ENCODE results near the gene M1AP. TPM values are rescaled to one million over a fixed set of nuclear protein-coding genes. Genes with fewer than 3 reads are reported as not detected.

The M1AP gene
- total RNA-seq, 1 experiment from 2014 or later: not detected

GRCh38 chr2:74544634-74545033 is 103.5 kb downstream of the M1AP start:
- Histone ChIP-seq H3K36me3 (ENCODE audit: control insufficient read depth, insufficient read depth, low read length) (no peaks in the 10 kb centered on the region), H3K27me3 (replicated peaks; ENCODE audit: control insufficient read depth, insufficient read depth, low read length) (no peaks in the 10 kb centered on the region), H3K4me1 (peaks cover 7% of the 10 kb centered on the region), H3K4me3 (ENCODE audit: low read depth, low read length) (no peak overlapping the region), H3K9me3 (no peaks in the 10 kb centered on the region)
- Mint-ChIP-seq H3K27me3 (ENCODE audit: insufficient read depth, unreplicated experiment) (no peaks in the 10 kb centered on the region), H3K4me1 (ENCODE audit: low read depth, unreplicated experiment) (peaks cover 3% of the 10 kb centered on the region), H3K4me3 (ENCODE audit: unreplicated experiment) (no peak overlapping the region), H3K27ac (ENCODE audit: unreplicated experiment) (no peak overlapping the region), H3K9me3 (ENCODE audit: unreplicated experiment) (no peaks in the 10 kb centered on the region), H3K36me3 (ENCODE audit: insufficient read depth, unreplicated experiment) (peaks cover 6% of the 10 kb centered on the region)
- BruUV-seq (replicated peaks): no TSS peak
- peak; percentile 29 to 47 for TF ChIP-seq CTCF (IDR thresholded peaks at IDR 0.05; ENCODE audit: insufficient read depth in 1 of 2, low read depth in 1 of 2, low read length in 1 of 2, severe bottlenecking in 1 of 2, unreplicated experiment in 1 of 2)
- ChIA-PET POLR2A (no interaction called here), CTCF (interaction anchor here (1.2 kb wide), 1 partner anchor 15 kb away, joined by 3 read pairs; the partner anchor contains the start of genes AUP1 and HTRA2)
- intact Hi-C loops (cut with micrococcal nuclease; ENCODE audit: unreplicated experiment): loop anchor here (1.0 kb wide), 1 partner anchor 37 kb away; the partner anchor contains the start of gene PCGF1
- DNase-seq: peak in 1 of 2 experiments; percentile 44

GRCh38 chr2:74542978-74543377 is 105.2 kb downstream of the M1AP start:
- Mint-ChIP-seq H3K9me3 (ENCODE audit: unreplicated experiment) (no peaks in the 10 kb centered on the region), H3K4me1 (ENCODE audit: low read depth, unreplicated experiment) (no peaks in the 10 kb centered on the region), H3K36me3 (ENCODE audit: insufficient read depth, unreplicated experiment) (no peaks in the 10 kb centered on the region), H3K27me3 (ENCODE audit: insufficient read depth, unreplicated experiment) (no peaks in the 10 kb centered on the region), H3K4me3 (ENCODE audit: unreplicated experiment) (no peak overlapping the region), H3K27ac (ENCODE audit: unreplicated experiment) (no peak overlapping the region)
- DNase-seq: no peak
- CTCF ChIA-PET: no interaction called here
- H3K27me3 ChIP-seq (replicated peaks; ENCODE audit: control insufficient read depth, insufficient read depth, low read length): no peaks in the 10 kb centered on the region
- no peak overlapping the region for H3K4me3 ChIP-seq (ENCODE audit: low read depth, low read length)
- H3K36me3 ChIP-seq (ENCODE audit: control insufficient read depth, insufficient read depth, low read length): no peaks in the 10 kb centered on the region
- intact Hi-C loops (cut with micrococcal nuclease; ENCODE audit: unreplicated experiment): no loop called here
- peaks cover 3% of the 10 kb centered on the region for H3K4me1 ChIP-seq
- no peak for TF ChIP-seq CTCF (IDR thresholded peaks at IDR 0.05; ENCODE audit: insufficient read depth in 1 of 2, low read depth in 1 of 2, low read length in 1 of 2, severe bottlenecking in 1 of 2, unreplicated experiment in 1 of 2)
- POLR2A ChIA-PET: no interaction called here
- BruUV-seq (replicated peaks): no TSS peak
- H3K9me3 ChIP-seq: no peaks in the 10 kb centered on the region

- H3K4me1 Mint-ChIP-seq (ENCODE audit: low read depth, unreplicated experiment): no peaks in the 10 kb centered on the region
- no peak overlapping the region for H3K4me3 Mint-ChIP-seq (ENCODE audit: unreplicated experiment)
- intact Hi-C loops (cut with micrococcal nuclease; ENCODE audit: unreplicated experiment): no loop called here
- no peak for TF ChIP-seq CTCF (IDR thresholded peaks at IDR 0.05; ENCODE audit: insufficient read depth in 1 of 2, low read depth in 1 of 2, low read length in 1 of 2, severe bottlenecking in 1 of 2, unreplicated experiment in 1 of 2)
- H3K9me3 Mint-ChIP-seq (ENCODE audit: unreplicated experiment): no peaks in the 10 kb centered on the region
- no TSS peak for BruUV-seq (replicated peaks)
- CTCF ChIA-PET: no interaction called here
- no peaks in the 10 kb centered on the region for H3K36me3 Mint-ChIP-seq (ENCODE audit: insufficient read depth, unreplicated experiment)
- DNase-seq: peak in 1 of 2 experiments; percentile 13
- no peaks in the 10 kb centered on the region for H3K9me3 ChIP-seq
- no peaks in the 10 kb centered on the region; the same call in 1 of the 2 replicates for H3K4me1 ChIP-seq
- no peak overlapping the region for H3K27ac Mint-ChIP-seq (ENCODE audit: unreplicated experiment)
- H3K27me3 Mint-ChIP-seq (ENCODE audit: insufficient read depth, unreplicated experiment): no peaks in the 10 kb centered on the region
- POLR2A ChIA-PET: no interaction called here
- H3K27me3 ChIP-seq (replicated peaks; ENCODE audit: control insufficient read depth, insufficient read depth, low read length): no peaks in the 10 kb centered on the region
- H3K4me3 ChIP-seq (ENCODE audit: low read depth, low read length): no peak overlapping the region
- no peaks in the 10 kb centered on the region for H3K36me3 ChIP-seq (ENCODE audit: control insufficient read depth, insufficient read depth, low read length)
These were observed 107.8 kb downstream of the M1AP start for GRCh38 chr2:74540291-74540690.
